Panc1 (cell line): ENCODE measurements around the gene CRKL.

Source experiments
- CTCF ChIP-seq: fragments of 450-650 bp; IDR thresholded peaks from 2 replicates; pipeline ENCODE4 v1.5.1; 2017; ENCODE audit warnings: mild to moderate bottlenecking
- SIN3A ChIP-seq: IDR thresholded peaks from 2 replicates; pipeline ENCODE4 v1.6.1; 2012; ENCODE audit warnings: low read depth, mild to moderate bottlenecking, low read length, moderate library complexity, borderline replicate concordance; ENCODE audit not compliant: insufficient read depth

- TF ChIP-seq SIN3A (no peak), CTCF (no peak)
Observed at GRCh38 chr22:20881231-20881630, 36.0 kb upstream of the CRKL start.
